RWPE1 (cell line): ENCODE data around the gene USP6NL.

Experiments used
- CTCF ChIA-PET: fragments of 350-600 bp; sonication (Branson Sonifier 250); formaldehyde crosslinking; extraction: SDS; loops from one replicate; lab custom pipeline; 2021; lab: Yijun Ruan, JAX
- POLR2A ChIA-PET: fragments of 400-600 bp; formaldehyde crosslinking; extraction: SDS; loops from one replicate; lab custom pipeline; 2020; ENCODE audit warnings: antibody characterized with exemption; ENCODE audit not compliant: low non-redundant PET; lab: Yijun Ruan, JAX
- DNase-seq: peaks from one replicate; pipeline ENCODE4 v3.0.0; 2012; ENCODE audit warnings: low spot score
- H3K27ac ChIP-seq: fragments of 450-650 bp; 2 replicates; pipeline ENCODE4 v1.5.1; 2017
- TF ChIP-seq, protein P1 (sequence below): fragments of 450-650 bp; conservative IDR thresholded peaks from 2 replicates; pipeline ENCODE4 v1.5.1; 2017; ENCODE audit warnings: low read depth, mild to moderate bottlenecking

USP6NL gene

DNA sequence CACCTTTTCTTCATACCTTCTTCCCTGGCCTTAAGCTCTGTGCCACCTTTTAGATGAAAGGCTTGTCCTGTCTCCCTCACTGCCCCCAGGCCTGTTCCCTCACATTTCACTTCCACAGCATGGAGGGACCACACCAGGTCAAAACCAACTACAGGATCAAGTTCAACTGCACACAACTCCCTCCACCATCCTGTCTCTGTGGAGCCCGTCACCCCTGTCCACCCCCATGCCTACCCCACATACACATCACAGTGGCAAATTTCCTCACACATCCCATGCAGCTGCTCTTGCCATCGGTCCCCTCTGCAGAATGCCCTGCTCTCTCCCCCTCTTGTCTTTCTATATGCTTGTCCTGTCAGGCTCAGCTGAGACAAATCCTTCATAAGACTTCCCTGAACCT lies 154.1 kb downstream of the USP6NL start:
- ChIA-PET CTCF (no interaction called here), POLR2A (no interaction called here)
- TF ChIP-seq, protein P1, sequence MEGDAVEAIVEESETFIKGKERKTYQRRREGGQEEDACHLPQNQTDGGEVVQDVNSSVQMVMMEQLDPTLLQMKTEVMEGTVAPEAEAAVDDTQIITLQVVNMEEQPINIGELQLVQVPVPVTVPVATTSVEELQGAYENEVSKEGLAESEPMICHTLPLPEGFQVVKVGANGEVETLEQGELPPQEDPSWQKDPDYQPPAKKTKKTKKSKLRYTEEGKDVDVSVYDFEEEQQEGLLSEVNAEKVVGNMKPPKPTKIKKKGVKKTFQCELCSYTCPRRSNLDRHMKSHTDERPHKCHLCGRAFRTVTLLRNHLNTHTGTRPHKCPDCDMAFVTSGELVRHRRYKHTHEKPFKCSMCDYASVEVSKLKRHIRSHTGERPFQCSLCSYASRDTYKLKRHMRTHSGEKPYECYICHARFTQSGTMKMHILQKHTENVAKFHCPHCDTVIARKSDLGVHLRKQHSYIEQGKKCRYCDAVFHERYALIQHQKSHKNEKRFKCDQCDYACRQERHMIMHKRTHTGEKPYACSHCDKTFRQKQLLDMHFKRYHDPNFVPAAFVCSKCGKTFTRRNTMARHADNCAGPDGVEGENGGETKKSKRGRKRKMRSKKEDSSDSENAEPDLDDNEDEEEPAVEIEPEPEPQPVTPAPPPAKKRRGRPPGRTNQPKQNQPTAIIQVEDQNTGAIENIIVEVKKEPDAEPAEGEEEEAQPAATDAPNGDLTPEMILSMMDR, result no peak
- no peak for DNase-seq
- no peak overlapping the region for H3K27ac ChIP-seq

DNA sequence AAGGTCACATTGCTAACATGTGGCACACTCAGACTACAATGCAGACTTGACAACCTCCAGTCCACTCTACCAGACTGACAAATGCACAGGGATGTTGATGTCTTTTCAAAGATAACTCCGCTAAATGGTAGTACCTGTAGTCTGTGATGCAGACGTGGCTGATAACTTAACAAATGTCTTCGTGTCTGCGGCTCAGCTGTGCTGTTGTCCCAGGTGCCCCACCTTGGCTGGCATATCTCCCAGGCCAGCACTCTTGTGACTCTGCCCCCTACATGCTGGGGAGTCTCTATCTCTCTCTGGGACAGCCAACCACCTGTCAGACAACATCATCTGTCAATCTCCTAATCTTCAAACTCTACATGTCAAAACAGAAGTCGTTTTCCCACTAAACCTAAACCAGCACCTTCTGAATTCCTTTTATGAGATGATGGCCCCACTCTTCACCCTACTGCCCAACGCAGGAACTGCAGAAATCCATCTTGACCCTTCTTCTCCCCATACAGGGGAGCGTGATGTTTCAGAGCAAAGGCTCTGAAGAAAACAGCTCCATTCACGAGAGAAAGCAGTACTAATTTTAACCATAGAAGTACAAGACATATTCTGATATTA lies 156.4 kb downstream of the USP6NL start:
- POLR2A ChIA-PET, result no interaction called here
- H3K27ac ChIP-seq, result no peak overlapping the region
- no peak for DNase-seq
- TF ChIP-seq, protein P1, result no peak
- CTCF ChIA-PET, result no interaction called here

- POLR2A ChIA-PET, result no interaction called here
- TF ChIP-seq, protein P1, result no peak
- no peak for DNase-seq
- CTCF ChIA-PET, result no interaction called here
- H3K27ac ChIP-seq, result no peak overlapping the region
Observed at GRCh38 chr10:11454160-11454559, 157.3 kb downstream of the USP6NL start.

GRCh38 chr10:11451640-11452260 lies 159.7 kb downstream of the USP6NL start:
- ChIA-PET POLR2A (no interaction called here), CTCF (no interaction called here)
- no peak overlapping the region for H3K27ac ChIP-seq
- TF ChIP-seq, protein P1, result no peak
- no peak for DNase-seq

DNA sequence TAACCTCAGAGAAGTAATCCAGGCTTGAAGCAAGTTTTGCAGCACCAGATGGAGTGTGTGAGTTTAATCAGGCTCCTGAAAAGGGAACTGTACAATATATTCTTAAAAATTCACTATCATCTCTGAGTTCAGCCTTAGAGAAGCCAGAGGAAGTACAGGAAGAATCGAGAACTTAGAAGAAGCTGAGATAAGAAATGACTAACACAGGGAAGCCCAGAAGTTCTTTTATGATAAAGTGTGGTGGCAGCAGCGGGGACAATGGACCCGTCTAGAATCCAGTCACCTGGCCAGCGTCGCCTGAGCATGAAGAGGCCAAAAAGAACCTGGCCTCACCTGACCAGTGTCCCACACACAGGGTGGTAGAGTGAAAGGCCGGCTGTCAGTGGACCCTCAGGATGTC lies 161.0 kb downstream of the USP6NL start:
- POLR2A ChIA-PET, result no interaction called here
- CTCF ChIA-PET, result no interaction called here
- no peak for DNase-seq

GRCh38 chr10:11449761-11450160 lies 161.7 kb downstream of the USP6NL start:
- TF ChIP-seq, protein P1, result no peak
- no peak for DNase-seq
- POLR2A ChIA-PET, result no interaction called here
- CTCF ChIA-PET, result no interaction called here
- H3K27ac ChIP-seq, result no peak overlapping the region

More for the DNA sequence above, 161.0 kb downstream of the USP6NL start:
- TF ChIP-seq, protein P1, result no peak
- no peak overlapping the region for H3K27ac ChIP-seq
